Heart left ventricle (tissue), 13 donors: ENCODE measurements around the gene TAF4B.

ENCODE experiments used
- POLR2A ChIP-seq, 2 donors: fragments of 450-650 bp; IDR thresholded peaks; one replicate each; pipeline ENCODE4 v1.6.1; 2017; ENCODE audit warnings: antibody characterized with exemption in 2 of 2, mild to moderate bottlenecking in 2 of 2, moderate library complexity in 2 of 2
- TF ChIP-seq, protein P1 (sequence below), 12 donors: fragments of 200-600 bp; sonication (generic) in 4 of 12; IDR thresholded peaks; one replicate each; pipeline versions ENCODE4 v1.5.0 to v1.8.0; 2018 to 2022; ENCODE audit warnings: antibody characterized with exemption in 12 of 12, mild to moderate bottlenecking in 5 of 12
- donor health status: ischemic (EF 13 %, LVEDD 7.1; RV severe dilation, severe dysfunction).
- donor health status: DM: no; HTN: yes; CAD: no.
- donor health status: DM: no; HTN: no; CAD: no.
- donor health status: ischemic (EF 25% LVEDD 6.9; RV normal size, moderate dysfunction).
- donor health status: ischemic (EF 25% LVEDD 5.7; RV mildly dilated, moderate dysfunction).
- donor health status: ischemic (EF 35%, LVEDD 5.7; RV mildly dilated, moderate dysfunction).
- donor health status: nonischemic (EF 11% LVEDD 7.7; RV severe dilation, severe dysfunction).
- donor health status: DM: yes; HTN: yes; CAD: no.
- donor health status: PGD.
- donor health status: ischemic (EF 29% LVEDD 5.4; RV normal size, mild dysfunction).
- donor health status: nonischemic (EF 23%, LVEDD 6.1; RV moderate dilation, normal function).

DNA sequence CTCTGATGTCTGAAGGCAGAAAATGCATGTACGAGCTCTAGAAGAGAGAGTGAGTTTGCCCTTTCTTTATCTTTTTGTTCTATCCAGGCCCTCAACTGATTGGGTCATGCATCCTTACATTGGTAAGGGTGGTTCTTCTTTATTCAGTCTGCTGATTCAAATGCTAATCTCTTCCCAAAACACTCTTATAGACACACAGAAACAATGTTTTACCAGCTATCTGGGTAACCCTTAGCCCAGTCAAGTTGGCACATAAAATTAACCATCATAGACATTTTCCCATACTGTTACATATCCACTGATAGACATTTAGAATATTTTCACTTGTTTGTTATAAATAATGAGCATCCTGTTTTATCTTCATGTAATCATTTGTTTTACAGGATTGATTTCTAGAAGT, 141.2 kb downstream of the TAF4B start:
- TF ChIP-seq, protein P1, sequence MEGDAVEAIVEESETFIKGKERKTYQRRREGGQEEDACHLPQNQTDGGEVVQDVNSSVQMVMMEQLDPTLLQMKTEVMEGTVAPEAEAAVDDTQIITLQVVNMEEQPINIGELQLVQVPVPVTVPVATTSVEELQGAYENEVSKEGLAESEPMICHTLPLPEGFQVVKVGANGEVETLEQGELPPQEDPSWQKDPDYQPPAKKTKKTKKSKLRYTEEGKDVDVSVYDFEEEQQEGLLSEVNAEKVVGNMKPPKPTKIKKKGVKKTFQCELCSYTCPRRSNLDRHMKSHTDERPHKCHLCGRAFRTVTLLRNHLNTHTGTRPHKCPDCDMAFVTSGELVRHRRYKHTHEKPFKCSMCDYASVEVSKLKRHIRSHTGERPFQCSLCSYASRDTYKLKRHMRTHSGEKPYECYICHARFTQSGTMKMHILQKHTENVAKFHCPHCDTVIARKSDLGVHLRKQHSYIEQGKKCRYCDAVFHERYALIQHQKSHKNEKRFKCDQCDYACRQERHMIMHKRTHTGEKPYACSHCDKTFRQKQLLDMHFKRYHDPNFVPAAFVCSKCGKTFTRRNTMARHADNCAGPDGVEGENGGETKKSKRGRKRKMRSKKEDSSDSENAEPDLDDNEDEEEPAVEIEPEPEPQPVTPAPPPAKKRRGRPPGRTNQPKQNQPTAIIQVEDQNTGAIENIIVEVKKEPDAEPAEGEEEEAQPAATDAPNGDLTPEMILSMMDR (IDR thresholded peaks at IDR 0.05), result no peak
- no peak for TF ChIP-seq POLR2A (IDR thresholded peaks at IDR 0.05)
